Measurements from ENCODE around the gene TGFBI. TPM values are rescaled to one million over a fixed set of nuclear protein-coding genes. Genes with fewer than 3 reads are reported as not detected.

TGFBI gene
- total and polyA plus RNA-seq, 9 of the 15 experiments (the other 6 are each of a cell fraction or from before 2014, with no cell fraction given): 0.05 to 0.62 (median 0.08) TPM; not detected in 6

GRCh38 chr5:136076881-136077445 lies 48.2 kb downstream of the TGFBI start (continued):
- no peak for TF ChIP-seq BCLAF1 (IDR thresholded peaks at IDR 0.05; ENCODE audit: borderline replicate concordance in 1 of 2, control insufficient read depth in 1 of 2, low read depth in 2 of 2, low read length in 1 of 2)
- no peak for TF ChIP-seq ZNF699 (CRISPR knock-in tag; IDR thresholded peaks at IDR 0.05; ENCODE audit: insufficient replicate concordance)
- no peak for TF ChIP-seq SRSF3 (IDR thresholded peaks at IDR 0.05; ENCODE audit: insufficient read depth, low read length)
- TF ChIP-seq KLF13 (tag; IDR thresholded peaks at IDR 0.05; ENCODE audit: borderline replicate concordance, low read depth): no peak
- TF ChIP-seq ZBTB8A (IDR thresholded peaks at IDR 0.05; ENCODE audit: partially characterized antibody): no peak
- TF ChIP-seq MTA1 (IDR thresholded peaks at IDR 0.05; ENCODE audit: borderline replicate concordance): no peak
